ENCODE data around the gene PRRC2A.
A peak's percentile ranks its signal among the peaks of the same experiment; 100 is the strongest.

- no peak for TF ChIP-seq CTCF (IDR thresholded peaks at IDR 0.05)
- peak in 1 of 4 donors; percentile 27 for TF ChIP-seq EP300 (IDR thresholded peaks at IDR 0.05)
- peak; percentile 79 to 87 (median 86) for TF ChIP-seq POLR2AphosphoS5 (IDR thresholded peaks at IDR 0.05)
Observed at GRCh38 chr6:31619805-31620585, 520 bp upstream of the PRRC2A start.

Data from sigmoid colon (tissue), 4 donors.